ENCODE measurements around the gene EDARADD.
A peak's percentile ranks its signal among the peaks of the same experiment; 100 is the strongest.
"Not testable (repeated sequence)": the region's sequence is repeated elsewhere in the genome, so short reads cannot be mapped to it uniquely, and the experiment has no call there.

The EDARADD gene

GRCh38 chr1:236497908-236498307 is 103.8 kb downstream of the EDARADD start:
- H3K4me3 ChIP-seq (ENCODE audit: control insufficient read depth, low read depth, low read length), result no peak overlapping the region
- no peak for TF ChIP-seq CTCF (conservative IDR thresholded peaks at IDR 0.05; ENCODE audit: control insufficient read depth, insufficient read depth, low read depth, low read length)
- DNase-seq (ENCODE audit: low read depth), result no peak

- TF ChIP-seq CTCF (conservative IDR thresholded peaks at IDR 0.05; ENCODE audit: control insufficient read depth, insufficient read depth, low read depth, low read length), result no peak
- no peak overlapping the region for H3K4me3 ChIP-seq (ENCODE audit: control insufficient read depth, low read depth, low read length)
- DNase-seq (ENCODE audit: low read depth), result no peak
These were observed 107.0 kb downstream of the EDARADD start for GRCh38 chr1:236501093-236501492.

GRCh38 chr1:236502579-236502971 is 108.5 kb downstream of the EDARADD start:
- no peak overlapping the region for H3K4me3 ChIP-seq (ENCODE audit: control insufficient read depth, low read depth, low read length)
- DNase-seq (ENCODE audit: low read depth), result peak; percentile 46
- no peak for TF ChIP-seq CTCF (conservative IDR thresholded peaks at IDR 0.05; ENCODE audit: control insufficient read depth, insufficient read depth, low read depth, low read length)

GRCh38 chr1:236502972-236503639 is 109.0 kb downstream of the EDARADD start:
- H3K4me3 ChIP-seq (ENCODE audit: control insufficient read depth, low read depth, low read length), result peak overlapping the region; percentile 37
- DNase-seq (ENCODE audit: low read depth), result peak; percentile 58
- no peak for TF ChIP-seq CTCF (conservative IDR thresholded peaks at IDR 0.05; ENCODE audit: control insufficient read depth, insufficient read depth, low read depth, low read length)

GRCh38 chr1:236504338-236504737 is 110.3 kb downstream of the EDARADD start:
- DNase-seq (ENCODE audit: low read depth); H3K4me3 ChIP-seq (ENCODE audit: control insufficient read depth, low read depth, low read length): not testable (repeated sequence)

GRCh38 chr1:236507022-236507700 is 113.1 kb downstream of the EDARADD start:
- DNase-seq (ENCODE audit: low read depth), result no peak
- no peak overlapping the region for H3K4me3 ChIP-seq (ENCODE audit: control insufficient read depth, low read depth, low read length)
- no peak for TF ChIP-seq CTCF (conservative IDR thresholded peaks at IDR 0.05; ENCODE audit: control insufficient read depth, insufficient read depth, low read depth, low read length)

GRCh38 chr1:236508593-236509027 is 114.5 kb downstream of the EDARADD start:
- no peak for DNase-seq (ENCODE audit: low read depth)
- no peak overlapping the region for H3K4me3 ChIP-seq (ENCODE audit: control insufficient read depth, low read depth, low read length)
- TF ChIP-seq CTCF (conservative IDR thresholded peaks at IDR 0.05; ENCODE audit: control insufficient read depth, insufficient read depth, low read depth, low read length), result no peak
